DMS153 treated with DMSO at 0.1 percent for 48 hours (cell line): Measurements from ENCODE around the gene SPATA9.

ENCODE experiments used
- DNase-seq: peaks from one replicate; lab custom pipeline; 2025; ENCODE audit not compliant: unreplicated experiment; lab: John Stamatoyannopoulos, UW

SPATA9 gene, protein sequence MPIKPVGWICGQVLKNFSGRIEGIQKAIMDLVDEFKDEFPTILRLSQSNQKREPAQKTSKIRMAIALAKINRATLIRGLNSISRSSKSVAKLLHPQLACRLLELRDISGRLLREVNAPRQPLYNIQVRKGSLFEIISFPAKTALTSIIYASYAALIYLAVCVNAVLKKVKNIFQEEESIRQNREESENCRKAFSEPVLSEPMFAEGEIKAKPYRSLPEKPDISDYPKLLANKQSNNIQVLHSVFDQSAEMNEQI

DNA sequence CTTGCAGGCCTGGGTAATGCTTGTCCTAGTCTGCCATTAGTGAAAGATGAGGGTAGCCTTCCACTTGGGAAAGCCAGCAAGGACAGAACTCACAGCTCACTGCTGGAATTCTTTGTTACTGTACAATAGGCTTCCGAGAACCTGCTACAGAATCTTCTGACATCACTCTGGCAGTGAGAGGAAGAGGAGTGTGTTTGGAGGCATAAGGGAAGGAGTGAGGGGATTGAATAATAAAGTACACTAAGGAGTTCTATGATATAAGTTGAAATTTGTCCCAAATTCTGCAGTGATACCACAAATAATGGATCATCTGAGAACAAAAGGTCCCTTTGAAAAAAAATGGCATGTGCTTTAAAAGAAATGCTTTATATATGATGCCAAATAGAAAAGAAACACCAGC is at the start of gene SPATA9:
SPATA9 (minus strand) TSS at position 101 of the 400 bp plus-strand sequence. CDS start 137 bp downstream, outside the sequence.
- DNase-seq = no peak

DNA sequence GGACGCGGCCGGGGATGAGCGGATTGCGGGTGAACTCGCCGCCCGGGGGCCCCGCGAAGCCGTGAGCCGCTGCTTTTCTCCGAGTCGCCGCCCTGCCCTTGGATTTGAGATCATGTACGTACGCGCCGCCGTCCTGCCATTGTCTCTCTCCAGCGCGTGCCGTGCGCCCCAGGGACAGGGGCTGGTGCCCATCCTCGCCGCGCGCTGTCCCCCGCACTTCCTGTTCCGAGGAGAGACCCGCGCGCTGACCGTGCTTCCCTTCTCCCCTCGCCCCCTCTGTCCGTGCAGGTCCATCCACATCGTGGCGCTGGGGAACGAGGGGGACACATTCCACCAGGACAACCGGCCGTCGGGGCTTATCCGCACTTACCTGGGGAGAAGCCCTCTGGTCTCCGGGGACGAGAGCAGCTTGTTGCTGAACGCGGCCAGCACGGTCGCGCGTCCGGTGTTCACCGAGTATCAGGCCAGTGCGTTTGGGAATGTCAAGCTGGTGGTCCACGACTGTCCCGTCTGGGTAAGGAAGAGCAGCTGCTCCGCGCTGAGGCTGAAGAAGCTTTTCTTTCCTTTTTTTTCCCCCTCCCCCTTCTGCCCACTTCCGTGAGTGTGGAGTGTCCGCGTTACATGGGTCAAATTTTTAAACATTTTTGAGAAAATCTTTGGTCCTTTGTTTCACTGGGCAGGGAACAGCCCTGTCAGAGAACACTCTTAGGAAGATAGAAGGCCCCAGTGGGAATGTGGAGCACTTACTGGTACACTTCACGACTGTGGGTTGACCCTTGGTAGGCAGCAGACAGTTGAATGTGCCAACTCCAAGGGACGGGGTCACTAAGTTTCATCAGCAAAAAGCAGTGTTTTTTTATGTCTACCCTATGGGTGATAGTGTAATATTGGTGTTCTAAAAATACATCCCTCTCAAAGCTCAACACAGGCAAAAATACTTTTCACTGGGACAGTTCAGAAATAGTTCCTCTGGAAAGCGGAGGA is 49.1 kb upstream of the SPATA9 start:
- no peak for DNase-seq

DNA sequence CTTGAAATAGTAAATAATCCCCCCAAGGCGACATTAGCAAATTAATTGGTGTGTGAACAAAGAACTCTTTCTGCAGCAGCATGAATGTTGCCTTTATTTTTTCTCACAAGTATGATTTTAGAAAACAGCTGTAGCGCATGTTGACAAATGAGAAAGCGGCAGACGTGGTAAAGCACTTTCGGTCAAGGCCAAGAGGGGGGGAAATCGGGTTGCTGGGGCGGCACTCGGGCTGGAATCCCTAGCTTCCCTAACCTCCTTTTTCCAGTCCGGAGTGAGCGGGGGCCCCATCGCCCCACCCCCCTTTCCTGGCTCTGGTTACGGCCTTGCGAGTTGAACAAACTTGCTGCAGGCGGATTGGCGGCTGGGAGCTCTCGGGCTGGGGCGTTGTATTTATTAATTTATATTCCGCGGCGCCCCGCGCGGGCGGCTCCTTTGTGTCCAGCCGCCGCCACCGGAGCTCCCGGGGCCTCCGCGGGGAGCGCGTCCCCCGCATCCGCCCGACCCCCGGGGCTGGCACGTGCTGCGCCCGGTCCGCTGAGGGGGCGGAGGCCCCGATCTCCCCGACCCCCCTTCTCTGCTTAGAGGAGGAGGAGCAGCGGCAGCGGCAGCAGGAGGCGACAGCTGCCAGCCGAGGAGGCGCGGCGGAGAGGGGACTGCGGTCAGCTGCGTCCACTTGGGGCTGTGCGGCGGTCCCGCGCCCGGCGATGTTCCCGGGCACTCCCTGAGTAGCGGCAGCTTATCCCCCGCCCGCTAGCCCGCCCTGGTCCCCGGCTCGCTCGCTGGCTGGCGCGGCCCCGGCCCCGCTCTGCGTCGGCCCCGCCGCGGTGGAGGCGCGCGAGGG is 48.2 kb upstream of the SPATA9 start, which contains the start of gene RHOBTB3:
RHOBTB3 (plus strand) TSS at position 607 of the 841 bp plus-strand sequence. CDS start 347 bp downstream, outside the sequence.
- DNase-seq = peak; percentile 11

DNA sequence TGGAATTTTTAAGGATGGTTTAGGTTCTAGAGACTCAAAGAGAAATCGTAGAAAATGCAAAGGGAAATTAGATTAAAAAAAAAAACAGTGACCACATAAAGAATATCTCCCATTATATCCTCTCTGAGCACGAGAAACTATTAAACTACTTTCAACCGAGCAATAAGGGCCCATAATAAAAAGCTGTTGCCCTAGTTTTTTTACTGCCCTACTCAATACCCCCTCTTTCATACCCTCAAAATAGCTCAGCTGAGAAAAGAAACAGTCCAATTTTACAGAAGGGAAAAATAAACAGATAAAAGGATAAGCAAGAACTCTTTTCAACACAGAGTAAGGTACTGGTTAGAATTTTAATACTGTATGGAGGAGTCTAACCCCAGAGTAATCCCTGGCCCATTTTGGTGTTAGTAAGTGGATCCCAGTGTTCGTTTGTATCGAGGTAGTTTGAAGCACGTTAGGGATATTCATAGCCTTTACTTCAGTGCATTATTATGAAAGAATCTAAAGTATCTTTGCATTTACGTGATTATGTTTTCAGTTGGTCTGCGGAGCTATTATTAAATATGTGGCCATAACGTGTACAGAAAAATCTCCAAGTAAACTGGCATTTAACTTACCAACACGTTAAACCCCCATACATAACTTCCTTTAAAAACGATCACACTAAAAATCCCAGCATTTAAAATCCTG is 47.4 kb upstream of the SPATA9 start:
- DNase-seq = no peak

DNA sequence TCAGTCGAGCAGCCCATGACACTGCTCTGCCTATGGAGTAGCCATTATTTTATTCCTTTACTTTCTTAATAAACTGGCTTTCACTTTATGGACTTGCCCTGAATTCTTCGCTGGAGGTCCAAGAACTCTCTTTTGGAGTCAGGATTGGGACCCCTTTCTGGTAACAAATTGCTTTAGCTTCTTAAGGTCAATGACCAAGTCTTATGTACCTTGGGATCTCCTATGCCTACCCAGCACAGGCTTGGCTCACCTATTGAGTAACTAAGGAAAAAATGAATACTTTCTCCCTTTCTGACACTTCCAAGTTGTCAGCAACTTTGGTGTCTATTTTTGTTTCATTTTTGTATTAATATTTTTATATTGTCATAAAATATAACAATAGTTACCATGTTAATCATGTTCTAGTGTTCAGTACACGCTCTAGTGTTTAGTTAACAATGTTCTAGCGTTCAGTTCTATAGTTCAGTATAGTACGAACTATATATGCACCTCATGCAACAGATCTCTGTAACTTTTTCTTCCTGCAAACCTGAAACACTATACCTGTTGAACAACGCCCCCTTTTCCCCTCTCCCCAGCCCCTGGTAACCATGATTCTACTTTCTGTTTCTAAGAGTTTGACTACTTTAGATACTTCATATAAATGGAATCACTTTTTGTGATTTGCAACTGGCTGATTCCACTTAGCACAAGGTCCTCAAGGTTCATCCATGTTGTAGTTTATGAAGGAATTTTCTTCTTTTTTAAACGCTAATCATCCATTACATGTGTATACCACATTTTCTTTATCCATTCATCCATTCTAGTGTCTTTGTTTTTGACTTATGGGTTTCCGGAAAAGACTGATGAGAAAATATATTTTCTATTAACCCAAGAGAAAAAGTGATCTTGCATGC is 46.6 kb upstream of the SPATA9 start:
- no peak for DNase-seq

DNA sequence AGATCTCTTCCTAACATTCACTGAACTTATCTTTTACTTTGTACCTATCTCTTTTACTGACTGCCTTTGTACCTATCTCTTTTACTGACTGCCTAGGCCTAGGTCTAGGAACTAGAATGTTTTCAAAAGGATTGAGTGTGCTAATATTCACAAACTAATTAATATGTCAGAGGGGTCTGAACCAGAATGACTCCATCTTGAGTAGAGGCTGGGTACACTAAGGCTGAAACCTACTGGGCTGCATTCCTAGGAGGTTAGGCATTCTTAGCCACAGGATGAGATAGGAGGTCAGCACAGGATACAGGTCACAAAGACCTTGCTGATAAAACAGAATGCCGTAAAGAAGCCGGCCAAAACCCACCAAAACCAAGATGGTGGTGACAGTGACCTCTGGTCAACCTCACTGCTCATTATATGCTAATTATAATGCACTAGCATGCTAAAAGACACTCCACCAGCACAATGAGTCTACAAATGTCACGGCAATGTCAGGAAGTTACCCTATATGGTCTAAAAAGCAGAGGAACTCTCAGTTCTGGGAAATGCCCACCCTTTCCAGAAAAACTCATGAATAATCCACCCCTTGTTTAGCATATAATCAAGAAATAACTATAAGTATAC is 45.8 kb upstream of the SPATA9 start:
- DNase-seq = no peak

DNA sequence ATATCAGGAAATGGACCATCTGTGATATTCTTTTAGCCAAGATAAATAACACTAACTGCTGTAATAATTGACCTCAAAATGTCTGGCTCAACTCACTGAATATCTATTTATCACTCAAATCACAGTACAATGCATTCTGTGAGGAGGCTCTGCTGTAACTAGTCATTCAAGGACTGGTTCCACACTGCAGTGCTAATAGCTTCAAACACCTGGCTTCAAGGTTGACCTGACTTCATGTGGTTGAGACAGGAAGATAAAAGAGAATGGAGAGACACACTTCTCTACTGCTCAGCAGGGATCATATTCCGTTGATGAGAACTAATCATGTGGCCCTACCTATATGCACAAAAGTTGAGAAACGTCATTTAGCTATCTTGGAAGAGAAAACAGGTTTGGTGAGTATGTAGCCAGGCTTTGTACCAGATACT is 45.0 kb upstream of the SPATA9 start:
- DNase-seq = no peak

DNA sequence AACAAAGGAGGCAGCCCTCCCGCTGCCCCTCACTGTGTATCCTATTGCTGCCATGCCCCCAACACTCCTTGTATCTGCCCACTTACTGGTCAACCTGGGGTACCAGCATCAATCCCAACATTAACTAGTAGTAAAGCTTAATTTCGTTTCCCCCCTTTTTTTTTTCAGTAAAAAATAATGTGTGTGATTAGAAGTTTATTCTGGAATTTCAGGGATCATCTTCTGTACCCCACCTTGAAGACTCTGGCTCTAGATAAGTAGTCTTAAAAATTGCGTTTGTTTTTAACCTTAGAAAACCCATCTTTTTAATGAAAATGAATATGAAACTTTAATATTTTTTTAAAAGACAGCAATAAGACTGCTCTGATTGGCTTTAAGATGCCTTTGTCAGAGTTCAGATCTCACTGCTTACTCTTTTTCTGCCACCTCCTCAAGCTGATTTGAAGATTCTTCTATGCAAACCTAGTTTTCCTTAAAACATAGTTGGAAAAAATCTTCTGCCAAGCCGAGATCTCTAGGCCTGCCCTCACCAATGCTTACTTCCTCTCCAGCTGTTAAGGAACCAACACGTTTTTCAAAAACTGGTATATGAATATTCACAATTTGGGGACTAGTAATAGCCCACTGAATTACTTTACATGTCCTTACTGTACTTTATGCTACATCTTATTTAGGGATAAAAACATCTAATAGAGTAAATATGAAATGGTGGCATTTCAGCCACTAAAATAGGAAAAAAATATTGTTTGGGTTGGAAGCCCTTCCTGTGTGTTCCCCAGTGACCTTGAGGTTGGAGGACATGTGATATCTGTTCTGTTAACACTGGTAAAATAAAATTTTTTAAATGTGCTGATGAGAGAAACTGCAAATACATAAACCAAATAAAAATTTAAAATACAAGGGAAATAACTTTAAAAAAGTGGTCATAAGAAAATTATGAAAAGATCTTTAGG is 44.3 kb upstream of the SPATA9 start:
- no peak for DNase-seq

DNA sequence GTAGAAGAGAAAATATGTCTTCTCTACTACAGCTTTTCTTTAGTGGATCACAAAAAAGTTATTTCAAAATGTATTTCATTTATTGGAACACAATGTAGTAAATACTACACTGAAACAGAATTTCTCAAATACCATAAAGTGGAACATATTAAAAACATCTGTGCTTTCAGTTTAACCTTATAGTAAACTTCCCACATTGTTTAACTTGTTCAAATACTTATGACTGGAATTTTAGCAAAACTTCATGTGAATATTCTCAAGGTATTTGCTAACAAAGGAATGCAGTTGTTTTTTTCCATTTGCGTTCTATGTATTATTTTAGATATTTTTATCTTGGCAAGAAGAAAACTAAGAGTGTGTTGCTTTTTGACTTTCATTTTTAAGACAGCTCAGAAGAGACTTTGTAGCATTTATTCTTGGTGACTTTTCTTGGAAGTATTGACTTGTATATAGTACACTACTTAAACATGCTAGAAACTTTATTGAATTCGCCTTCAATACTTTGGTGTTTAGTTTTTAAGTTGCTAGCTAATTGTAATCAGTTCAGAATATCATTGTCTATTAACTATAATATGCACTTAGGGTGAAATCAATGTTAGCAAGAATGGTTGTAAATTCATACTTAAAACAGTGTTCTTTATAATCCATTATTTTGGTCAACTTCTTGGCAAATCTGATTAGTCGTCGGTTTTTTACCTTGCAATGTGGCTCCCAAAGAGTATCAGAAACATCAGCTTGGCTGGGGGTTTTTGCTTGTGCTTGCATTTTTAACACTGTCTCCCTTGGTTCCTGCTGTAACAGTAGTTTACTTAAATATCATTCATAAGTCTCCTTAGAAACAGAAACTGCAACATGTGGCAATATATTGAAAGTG is 43.4 kb upstream of the SPATA9 start:
- DNase-seq = no peak

DNA sequence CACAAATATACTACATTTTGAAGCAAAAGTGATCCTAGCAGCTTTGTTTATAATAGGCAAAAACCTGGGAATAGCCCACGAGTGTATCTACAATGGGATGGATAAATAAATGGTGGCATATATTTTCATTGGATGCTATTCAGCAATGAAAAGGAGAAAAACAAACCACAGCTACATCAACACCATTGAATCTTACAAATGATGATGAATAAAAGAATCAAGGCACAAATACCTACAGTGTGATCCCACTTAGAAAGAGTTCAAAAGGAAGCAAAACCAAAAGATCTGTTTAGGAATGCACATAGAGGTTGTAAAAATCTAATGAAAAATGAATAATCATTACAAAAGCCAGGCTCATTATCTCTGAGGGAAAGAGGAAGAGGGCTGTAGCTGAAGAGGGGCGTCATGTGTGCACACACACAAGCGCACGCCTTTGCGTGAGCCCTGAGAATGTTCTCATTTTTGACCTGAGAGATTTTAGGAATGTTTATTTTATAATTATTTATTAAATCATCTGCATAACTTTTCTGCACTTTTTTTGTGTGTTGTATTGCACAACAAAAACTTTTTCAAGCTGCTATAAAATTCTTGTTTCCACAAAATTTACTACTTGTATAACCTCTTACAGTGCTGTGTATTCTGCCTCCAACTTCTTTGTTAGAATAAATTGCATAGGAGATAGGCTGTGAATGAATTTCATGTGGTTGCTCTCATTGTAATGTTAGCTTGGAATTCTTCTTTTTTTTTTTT is 42.5 kb upstream of the SPATA9 start:
- no peak for DNase-seq

DNA sequence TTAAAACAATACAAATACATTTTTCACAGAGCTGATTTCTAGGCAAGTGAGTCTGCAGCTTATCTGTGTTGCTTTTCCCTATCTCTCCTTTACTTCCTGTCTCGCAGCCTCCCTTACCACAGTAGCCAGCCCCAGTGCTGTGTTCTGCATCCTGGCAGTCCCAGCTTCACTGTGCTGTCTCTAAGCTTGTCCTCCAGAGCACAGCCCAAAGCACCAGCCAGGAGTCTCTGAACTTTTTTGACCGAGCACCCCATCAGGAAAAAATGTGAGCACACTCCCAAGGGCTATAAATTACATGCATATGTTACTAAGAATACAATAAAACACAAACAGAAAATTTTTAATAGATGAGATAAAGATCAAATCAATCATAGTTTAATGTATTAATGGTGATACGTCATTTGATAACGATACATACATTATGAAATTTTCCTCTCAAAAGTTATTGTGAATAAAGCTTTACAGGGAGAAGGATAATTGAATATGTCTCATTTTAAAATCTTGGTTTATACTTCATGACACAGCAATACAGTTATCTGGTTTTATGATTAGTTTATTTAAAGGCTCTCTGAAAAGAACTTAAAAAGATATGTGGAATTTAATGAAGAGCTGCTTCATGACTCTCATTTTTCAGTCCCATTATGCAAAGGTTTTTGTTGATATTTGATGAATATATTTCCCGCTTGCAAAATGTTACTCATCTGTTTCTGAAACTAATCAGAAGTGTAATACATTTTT is 41.0 kb upstream of the SPATA9 start:
- DNase-seq = no peak

DNA sequence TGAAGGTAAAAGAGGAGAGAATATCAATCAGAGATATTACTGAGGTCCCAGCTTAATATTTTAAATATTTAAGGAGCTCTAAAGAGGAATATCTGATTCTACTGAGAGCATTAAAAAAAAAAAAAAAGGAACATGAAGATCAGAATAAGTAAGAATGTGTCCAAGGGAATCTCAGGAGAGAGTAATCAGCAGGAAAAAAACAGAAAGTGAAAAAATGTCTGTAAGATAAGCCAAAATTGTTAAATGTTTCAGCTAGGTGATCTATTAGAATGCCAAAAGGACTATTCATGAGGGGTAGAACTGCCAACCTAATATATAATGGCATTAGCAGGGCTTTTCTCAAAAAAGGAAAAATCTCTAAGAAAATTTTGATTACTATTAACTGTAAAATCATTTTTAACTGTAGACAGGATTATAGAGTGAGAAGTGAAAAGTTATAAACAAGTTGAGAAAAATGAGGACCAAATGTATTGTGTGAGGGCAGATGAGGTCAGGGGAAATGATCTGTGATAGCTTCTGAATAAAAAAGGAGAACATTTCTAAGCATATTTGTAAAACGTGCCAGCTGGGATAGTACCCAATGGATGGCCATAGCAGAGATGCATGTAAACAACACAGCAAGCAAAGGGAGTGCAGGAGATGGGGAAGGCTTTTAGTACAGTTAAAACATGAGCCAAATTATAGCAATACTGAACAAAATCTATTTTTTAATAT is 38.9 kb upstream of the SPATA9 start:
- no peak for DNase-seq

DNA sequence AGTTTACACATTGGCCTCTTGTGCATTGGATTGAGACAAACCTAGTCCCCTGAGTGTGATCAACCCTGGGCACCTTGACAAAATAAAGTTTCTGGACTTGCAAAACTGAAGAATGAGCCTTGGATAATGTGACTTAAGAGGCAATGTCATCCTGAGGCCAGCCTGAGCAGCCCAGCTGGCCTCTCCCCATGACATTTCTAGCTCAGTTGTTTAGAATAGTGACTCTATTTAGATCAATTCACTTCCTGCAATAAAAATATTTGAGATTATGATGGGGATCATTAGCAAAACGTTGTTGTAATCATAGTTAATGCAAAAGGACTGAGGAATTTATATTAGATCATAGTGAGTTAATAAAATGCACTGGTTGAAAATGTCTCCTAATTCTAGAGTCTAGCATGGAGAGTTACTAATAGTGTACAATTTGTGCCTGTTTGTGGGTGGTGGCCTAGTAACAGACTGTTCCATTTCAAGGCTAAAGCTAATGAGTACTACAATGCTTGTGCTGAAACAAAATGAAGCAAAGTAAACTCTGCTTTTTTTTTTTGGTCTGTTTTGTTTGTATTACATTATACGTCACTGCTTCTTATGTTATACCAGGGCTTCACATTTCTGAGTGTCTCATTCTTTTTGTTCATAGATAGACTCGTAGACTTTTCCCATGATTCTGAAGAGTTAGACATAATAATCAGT is 37.4 kb upstream of the SPATA9 start:
- DNase-seq = no peak

DNA sequence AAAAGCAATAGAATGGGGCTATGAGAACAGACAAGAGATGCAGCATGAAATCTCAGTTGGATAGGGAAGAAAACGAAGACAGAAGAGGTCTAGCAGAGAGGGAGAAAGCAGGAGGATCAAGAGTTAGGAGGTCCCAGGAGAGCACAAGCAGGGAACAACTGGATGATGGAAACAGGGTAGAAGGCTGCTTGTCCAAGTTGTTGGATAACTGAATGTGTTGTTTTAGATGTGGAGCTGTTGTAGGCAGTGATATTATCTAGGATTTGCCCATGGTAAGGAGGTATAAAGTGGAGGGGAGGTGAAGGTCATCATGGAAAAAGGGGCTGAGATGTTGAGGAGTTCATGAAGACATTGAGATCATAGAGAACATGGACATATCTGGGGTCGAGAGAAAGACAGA is 35.9 kb upstream of the SPATA9 start:
- no peak for DNase-seq
